ENCODE results near the gene NAT9.

The NAT9 gene

DNA sequence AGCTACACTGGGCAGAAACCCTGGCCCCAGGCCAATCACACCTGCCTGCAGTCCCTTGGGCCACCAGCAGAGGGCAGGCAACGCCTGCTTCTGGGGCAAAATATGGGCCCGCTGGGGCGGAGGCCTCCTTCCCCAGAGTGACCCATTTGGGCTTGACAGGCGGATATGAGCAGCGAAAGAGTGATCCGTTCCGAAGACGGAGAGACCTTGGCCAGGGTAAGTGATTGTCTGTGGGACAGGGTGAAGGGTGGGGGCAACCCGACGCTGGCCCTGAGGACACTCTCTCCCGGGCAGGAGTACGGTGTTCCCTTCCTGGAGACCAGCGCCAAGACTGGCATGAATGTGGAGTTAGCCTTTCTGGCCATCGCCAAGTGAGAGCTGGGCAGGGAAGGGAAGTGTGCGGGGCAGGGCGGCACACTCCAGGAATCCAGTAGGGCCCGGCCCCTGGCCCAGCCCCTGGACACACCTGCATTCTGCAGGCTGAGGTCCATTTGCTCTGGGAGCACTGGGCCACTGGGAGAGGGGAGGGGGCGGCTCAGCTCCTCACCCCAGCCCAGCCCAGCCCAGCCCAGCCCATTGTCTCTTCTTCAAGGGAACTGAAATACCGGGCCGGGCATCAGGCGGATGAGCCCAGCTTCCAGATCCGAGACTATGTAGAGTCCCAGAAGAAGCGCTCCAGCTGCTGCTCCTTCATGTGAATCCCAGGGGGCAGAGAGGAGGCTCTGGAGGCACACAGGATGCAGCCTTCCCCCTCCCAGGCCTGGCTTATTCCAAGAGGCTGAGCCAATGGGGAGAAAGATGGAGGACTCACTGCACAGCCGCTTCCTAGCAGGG, 31.2 kb downstream of the NAT9 start:
- peak; percentile 78 for DNase-seq (ENCODE audit: low spot score)

DNA sequence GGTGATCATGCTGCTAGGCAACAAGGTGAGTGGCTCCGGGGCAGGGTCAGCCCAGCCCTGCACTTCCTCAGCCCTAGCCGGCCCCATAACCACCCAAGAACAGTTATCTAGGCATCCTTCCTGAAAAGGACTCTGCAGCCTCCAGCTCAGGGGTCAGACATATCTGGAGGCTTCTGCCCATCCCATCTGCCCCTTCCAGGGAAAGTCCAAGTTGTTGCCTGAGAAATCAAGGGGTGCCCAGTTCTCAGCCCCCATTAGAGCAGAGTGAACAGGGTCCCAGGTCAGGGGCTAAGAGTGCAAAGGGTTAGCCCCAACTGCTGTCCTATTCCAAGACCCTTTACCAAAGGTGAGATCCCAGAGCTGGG, 31.8 kb downstream of the NAT9 start:
- DNase-seq (ENCODE audit: low spot score), result no peak

DNA sequence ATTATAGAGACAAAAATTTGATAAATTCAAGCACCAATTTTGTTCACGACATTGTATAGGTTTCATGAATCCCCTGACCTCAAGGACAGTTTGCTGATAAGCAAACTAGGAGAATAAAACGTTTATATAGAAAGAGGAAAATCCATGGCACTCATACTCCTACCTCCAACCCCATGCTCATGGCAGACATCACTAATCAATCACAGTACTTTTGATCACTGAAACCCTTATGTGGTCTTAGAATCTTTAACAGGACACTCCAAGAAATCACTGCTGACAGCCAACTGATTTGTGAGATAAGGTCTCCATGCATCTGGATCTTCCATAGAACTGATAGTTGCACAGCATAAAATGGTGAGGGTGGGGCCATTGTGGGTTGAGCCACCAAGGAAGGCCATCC, 32.4 kb downstream of the NAT9 start:
- DNase-seq (ENCODE audit: low spot score), result no peak

DNA sequence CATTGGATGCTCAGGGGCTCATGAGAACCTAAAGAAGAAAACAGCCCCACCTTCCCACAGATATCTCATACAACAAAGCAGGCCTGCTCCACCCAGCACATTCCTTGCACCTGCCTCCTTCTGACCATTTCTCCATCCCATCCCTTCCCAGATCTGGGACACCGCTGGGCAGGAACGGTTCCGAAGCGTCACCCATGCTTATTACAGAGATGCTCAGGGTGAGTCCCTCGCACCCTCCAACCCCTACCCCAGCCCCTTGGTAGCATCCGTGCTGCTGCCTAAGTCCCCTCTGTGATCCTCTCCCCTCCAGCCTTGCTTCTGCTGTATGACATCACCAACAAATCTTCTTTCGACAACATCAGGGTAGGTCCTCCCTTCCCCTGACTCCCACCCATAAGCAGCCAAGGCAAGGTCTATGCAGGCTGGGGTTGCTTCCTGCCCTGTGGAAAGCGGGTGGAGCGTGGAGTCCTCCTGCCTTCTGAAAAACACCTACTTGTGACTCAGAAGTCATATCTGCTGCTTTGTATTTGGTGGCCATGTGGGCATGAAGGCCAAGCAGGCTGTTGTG, 33.1 kb downstream of the NAT9 start:
- DNase-seq (ENCODE audit: low spot score), result no peak

DNA sequence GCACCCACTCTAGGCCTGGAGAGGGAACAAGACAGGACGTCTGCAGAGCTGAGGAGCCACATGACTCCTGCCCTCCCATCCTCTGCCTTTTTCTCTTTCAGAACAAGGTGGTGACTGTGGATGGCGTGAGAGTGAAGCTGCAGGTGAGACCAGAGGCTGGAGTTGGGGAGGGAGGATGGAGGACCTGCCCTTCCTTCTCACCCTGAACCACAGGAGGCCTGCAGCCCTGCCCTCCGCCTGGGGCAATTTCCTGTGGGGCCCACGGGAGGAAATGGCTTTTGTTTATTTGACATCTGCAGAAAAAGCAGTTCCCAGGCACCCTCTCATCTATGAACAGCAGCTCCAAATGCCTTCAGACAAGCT, 34.0 kb downstream of the NAT9 start:
- DNase-seq (ENCODE audit: low spot score), result no peak

DNA sequence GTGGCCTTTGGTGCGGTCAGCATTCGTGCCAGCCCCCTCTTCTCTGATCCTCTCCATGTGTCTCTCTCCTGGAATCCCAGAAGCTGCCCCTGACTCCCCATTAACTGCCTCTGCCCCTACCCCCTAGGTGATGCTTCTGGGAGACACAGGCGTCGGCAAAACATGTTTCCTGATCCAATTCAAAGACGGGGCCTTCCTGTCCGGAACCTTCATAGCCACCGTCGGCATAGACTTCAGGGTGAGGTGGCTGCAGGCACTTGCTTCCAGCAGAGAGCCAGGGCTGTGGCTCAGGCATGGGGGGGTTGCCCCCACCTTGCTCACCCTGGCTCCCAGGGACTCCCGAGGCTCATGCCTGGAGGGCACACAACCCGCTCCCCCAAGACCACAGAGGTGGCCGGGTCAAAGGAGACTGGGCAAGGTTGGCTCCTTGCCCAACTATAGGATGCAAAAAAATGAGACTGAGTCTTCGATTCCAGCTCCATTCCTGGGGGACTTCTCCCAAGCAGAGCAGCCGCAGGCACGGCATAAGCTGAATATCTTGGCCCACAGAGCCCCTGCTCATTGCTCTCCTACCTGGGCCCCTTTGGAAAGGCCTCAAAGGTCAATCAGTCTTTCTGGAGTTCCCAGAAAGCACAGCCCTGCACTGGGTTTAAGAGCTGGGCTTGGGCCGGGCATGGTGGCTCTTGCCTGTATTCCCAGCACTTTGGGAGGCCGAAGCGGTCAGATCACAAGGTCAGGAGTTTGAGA, 35.3 kb downstream of the NAT9 start:
- no peak for DNase-seq (ENCODE audit: low spot score)

DNA sequence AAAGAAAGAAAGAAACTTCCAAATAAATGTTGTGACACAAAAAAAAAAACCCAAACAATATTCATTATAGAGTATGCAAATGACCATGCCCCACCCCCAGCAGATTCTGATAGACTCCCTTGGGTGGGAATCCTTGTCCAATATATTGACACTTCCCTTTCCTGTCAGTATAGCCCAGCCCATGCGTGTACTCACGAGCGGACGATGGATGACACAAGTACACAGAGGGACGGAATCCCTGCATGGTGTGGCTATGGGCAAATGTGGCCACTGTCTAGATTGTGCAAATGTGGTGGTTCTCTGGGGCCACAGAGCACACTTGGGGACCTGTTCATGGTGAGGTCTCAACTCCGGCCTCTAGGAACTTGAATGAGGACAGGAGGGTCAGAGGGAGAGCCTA, 36.0 kb downstream of the NAT9 start:
- DNase-seq (ENCODE audit: low spot score), result no peak

DNA sequence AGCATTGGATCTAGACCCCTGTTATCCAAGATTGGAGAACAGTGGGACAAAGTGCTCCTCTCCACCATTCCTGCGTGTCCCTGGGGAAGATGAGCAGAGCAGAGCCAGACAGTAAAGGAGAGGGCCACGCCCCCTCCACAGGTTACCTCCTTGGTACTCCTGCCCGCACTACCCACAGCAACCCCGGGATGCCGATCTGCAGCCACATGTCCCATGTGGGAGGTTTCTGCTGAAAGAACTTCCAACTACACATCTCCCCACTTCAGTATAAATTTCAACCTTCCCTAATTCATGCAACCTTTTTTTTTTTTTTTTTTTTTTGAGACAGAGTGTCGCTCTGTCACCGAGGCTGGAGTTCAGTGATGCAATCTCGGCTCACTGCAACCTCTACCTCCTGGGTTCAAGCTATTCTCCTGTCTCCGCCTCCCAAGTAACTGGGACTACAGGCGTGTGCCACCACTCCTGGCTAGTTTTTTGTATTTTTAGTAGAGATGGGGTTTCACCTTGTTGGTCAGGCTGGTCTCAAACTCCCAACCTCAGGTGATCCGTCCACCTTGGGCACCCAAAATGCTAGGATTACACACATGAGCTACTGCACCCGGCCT, 36.8 kb downstream of the NAT9 start:
- no peak for DNase-seq (ENCODE audit: low spot score)

DNA sequence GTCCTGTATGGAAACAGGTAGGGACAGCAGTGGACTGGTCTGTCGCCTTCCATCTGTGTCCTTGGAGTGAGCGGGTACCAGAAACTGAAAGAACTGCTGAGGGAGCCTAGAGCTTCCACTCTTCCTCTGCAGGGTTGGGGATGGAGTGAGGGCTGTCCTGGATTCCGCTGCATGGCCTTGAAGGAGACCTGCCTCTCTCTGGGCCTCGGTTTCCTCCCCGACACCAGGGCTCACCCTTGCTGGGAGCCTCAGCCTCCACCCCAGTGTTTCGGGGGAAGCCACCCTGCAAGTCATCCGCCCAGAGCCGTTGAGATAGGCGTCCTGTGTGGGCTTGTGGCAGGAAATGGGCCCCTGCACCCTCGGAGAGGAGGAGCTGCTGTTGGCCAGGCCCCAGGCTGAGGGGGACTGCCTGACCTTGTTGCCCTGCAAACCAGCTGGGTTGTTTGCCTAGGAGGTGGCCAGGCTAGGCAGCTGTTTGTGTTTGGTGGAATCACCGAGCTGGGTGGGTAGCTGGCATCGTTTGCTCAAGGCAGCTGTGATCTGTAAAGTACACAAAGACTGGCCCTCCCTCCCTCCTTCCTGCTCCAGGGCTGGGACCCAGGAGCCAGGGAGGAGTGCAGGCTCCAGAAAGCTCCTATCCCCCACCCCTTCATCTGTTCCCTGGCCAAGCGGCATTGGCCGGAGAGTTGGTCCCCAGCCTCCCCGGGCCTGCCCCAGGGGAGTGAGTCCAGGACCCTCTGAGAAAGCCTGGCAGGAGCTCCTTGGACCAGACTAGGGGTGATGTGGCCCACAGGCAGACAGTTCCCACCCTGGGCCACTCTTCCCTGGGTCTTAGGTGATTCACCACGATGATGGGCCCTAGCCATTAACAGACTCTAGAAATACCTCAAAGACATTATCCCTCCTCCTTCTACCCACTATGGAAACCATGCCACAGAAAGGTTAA, 37.8 kb downstream of the NAT9 start:
- DNase-seq (ENCODE audit: low spot score), result no peak

DNA sequence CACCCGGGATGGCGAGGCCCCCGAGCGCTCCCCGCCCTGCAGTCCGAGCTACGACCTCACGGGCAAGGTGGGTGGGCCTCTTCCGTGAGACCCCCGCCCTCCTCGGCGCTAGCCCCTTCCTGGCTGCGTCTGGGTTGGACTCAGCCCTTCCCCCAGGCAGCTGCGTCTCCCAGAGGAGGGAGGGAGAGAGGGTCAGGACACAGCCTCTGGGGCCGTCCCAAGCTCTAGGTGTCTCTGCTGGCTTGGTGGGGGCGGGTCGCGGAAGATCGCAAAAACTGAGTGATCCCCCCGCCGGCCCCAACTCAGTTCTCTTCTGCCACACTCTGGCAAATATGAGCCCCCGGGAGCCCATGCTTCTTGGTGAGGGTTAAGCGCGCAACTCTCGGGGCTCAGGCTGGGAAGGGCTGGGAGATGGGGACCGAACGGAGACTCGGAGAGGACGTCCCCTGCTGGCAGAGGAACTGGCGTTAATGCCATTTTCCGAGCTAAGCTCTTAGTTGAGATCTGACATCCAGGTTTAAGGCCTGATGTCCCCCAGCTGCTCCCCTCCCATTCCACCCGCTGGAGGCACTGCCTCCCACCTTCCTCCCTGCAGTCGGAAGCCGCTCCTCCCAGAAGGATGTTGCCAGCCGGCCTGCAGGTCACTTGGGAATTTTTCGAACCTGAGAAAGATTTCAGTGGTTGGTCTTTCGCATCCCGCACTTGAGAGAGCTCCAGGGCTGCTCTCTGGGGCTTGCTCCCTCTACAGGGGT, 38.7 kb downstream of the NAT9 start:
- no peak for DNase-seq (ENCODE audit: low spot score)

DNA sequence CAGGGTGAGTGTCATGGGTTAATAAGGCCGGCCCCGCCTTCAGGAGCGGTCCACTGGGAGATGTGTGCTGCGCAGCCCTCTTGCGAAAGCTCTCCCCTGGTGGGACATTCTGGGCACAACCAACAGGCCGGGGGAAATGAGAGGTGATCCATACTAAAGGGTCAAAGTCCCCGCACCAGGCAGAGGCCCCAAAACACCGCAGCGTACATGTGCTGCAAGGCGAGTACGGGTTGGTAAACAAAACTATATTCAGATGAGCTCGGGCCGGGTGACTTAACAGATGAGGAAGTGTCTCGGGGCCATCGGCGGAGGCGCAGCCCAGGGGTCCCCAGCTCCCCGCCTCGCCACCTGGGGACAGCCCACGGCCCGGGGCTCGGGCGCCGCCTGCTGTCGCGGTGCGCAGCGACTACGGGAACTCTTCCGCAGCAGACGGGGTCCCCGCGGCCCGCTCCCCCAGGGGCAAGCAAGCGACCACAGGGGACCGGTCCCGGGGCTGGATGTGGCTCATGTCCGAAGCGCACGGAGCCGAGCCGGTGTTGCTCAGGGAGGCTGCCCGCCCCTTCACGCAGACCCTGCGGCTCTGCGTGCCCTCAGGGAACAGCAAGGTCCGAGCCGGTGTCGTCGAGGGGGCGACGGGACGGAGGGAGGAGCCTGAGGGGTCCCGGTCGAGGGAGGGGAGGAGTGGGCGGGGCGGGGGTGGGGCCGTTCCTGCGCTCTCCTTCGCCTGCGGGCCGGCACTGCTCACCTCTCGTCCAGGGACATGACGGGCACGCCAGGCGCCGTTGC, 39.4 kb downstream of the NAT9 start, which contains the start of gene RAB37:
RAB37 (plus strand) TSS at position 744 of the 786 bp plus-strand sequence; CDS start at position 761, 17 bp downstream.
- no peak for DNase-seq (ENCODE audit: low spot score)

DNA sequence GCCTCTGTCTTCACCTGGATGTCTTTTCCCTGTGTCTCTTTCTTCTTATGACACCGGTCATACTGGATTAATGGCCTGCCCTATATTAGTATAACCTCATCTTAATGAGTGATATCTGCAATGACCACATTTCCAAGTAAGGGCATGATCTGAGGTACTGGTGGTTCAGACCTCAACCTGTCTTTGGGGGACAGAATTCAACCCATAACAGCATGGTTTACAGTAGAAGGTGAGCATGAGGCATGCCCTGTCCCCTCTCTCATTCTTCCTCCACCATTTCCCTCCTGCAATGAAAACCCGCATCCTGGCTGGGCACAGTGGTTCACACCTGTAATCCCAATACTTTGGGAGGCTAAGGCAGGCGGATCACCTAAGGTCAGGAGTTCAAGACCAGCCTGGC, 41.9 kb downstream of the NAT9 start:
- no peak for DNase-seq (ENCODE audit: low spot score)

DNA sequence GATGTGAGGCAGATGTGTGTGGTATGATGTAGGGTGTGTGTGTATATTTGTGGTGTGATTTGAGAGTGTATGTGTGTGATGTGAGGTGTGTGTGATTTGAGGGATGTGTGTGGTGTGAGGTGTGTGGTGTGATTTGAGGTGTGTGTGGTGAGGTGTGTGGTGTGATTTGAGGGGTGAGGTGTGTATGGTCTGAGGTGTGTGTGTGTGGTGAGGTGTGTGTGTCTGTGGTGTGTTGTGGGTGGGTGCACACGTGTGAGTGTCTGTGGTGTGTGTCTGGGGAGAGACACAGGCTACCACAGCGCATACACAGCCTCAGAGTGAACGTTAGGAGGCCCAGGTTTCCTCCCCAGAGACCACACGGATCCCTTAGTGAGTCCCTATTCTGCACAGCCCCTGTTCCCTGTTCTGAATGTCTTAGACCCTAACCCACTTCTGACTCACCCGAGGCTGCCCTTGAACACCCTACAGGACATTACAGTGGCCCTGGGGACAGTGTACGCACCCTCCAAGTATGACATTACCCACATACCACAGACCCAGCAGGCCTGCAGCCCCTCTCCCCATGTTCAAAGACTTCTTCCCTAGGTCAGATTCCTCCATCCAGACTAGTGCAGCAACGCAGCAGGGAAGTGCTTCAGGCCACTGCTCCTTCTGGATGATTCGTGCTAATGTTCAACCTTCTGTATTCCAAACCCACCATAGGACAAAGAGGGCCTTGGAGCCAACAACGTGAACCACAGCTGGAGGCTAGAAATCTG, 42.6 kb downstream of the NAT9 start:
- DNase-seq (ENCODE audit: low spot score), result no peak

DNA sequence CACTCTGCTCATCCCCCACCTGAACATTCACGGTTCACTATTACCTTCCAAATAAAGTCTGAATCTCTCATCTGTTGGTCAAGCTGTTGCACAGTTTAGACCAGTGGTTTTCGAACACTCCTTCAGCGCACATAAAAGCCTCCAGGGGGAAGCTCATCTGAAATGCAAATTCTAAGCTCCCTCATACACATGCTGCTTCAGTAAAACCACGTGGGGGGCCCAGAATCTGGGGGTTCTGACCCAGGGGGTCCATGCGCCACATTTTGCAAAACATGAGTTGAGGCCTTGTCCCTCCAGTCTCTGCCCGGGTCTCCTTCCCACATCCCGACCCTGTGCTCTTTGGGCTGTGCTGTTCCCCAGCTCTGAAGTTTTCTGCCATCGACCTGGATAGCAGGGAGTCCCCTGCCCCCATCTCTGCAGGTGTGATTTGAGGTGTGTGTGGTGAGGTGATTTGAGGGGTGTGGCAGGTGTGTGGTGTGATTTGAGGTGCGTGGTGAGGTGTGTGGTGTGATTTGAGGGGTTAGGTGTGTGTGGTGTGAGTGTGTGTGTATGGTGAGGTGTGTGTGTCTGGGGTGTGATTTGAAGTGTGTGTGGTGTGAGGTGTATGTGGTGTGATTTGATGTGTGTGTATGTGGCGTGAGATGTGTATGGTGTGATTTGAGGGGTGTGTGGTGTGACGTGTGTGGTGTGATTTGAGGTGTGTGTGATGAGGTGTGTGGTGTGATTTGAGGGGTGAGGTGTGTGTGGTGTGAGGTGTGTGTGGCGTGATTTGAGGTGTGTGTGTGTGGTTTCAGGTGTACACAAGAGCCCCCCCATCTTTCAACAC, 43.9 kb downstream of the NAT9 start:
- DNase-seq (ENCODE audit: low spot score), result no peak

DNA sequence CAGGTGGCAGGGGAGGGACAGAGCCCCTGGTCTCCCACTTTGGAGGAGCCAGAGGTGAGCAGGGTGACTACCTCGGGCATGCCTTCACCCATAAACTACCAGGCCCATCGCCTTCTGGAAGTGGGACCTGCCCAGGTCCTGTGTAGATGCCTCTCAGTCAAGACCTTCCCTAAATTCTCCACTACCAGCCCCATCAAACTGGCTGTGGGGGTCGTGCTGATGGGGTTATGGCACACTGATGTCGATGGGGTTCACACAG, 44.9 kb downstream of the NAT9 start:
- DNase-seq (ENCODE audit: low spot score), result no peak

DNA sequence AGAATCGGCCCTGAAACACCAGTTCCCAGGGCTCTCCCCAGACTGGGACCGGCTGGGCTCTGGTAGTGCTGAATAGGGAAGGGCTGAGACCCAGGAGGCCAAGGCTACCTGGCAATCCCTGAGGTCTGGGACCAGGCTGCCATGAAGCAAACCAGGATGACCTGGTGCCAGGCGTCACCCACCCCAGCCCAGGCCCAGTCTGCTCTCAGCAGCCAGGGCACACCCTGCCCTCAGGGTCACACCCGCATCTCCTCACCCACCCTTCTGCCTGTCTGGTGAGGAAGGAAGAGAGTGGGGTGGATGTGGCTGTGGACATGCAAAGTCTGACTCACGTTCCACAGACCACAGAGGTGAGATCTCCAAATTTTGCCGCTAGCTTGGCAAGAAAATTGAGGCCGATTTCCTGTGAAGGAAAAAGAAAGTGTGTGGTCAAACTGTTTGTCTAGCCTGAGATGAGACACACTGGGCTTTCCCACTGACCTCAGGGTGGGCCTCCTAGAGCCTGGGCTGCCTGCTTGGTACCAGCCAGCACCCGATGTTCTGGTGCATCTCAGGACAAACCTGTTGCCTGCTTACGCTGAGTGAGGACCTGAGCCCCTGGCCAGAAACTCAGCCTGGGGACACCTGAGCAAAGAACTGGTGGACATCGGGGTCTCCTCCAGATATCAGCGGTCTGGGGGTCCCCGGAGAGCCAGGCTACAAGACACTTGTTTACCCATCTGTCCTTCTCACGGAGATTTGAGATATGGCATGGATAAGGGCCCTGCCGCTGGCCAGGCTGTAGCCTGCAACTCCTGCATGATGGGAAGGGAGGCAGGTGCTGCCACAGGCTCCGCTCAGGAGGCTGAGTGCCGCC, 45.4 kb downstream of the NAT9 start:
- no peak for DNase-seq (ENCODE audit: low spot score)

DNA sequence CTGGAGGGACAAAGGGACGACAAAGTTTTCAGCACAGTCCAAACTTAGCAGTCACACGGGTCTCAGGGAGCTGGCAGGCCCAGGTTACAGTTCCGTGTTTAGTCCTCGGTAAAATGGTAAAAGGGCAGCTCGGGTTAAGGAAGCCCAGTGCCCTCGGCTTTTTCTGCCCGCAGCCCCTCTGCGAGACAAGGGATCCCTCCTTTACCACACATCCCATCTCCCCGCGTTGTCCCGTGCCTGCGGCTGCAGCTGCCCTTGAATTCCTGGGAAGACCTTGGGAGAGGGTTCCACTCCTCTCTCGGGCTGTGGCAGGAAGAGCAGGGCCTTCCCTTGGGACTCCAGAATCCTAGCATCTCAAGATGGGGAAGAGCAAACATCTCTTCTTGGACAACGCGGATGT, 46.3 kb downstream of the NAT9 start:
- DNase-seq (ENCODE audit: low spot score), result no peak

DNA sequence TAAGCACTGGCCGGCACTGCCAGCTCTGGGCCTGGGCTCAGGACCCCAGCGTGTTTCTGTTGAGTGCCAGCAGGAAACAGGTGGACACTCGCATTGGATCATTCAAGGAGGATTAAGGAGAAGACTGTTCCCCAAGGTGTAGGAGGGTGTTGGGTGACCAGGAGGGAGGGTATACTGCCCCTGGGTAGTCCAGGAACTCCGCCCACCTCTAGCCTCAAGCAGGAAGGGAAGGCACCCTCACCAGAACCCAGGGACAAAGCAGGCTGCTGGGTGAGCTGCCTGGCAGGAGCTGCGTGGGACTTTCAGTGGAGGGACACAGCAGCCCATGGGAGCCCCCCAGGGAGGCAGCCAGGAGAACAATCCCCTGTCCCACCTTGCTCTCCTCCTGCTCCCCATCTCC, 46.8 kb downstream of the NAT9 start:
- no peak for DNase-seq (ENCODE audit: low spot score)
